ENCODE results near the gene C10orf53. TPM values are rescaled to one million over a fixed set of nuclear protein-coding genes. Genes with fewer than 3 reads are reported as not detected.
A peak's percentile ranks its signal among the peaks of the same experiment; 100 is the strongest.

Gene C10orf53
- total RNA-seq, 1 donor from 2014 or later: not detected

DNA sequence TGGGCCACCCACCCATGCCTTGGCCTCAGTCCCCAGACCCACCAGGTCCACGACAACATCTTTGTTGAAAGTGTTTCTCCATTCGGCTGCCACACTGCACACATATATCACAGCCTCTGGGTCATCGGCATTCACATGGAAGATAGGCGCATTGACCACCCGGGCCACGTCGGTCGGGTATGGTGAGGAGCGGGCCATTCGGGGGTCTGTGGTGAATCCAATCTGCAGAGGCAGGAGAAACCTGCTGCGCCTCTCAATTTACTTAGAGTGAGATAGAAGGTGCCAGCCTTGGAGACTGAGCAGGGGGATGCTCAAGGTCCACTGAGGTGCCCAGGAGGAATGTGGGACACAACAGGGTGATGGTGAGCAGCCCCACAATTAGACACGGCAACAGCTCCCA lies 66.3 kb downstream of the C10orf53 start:
- DNase-seq (ENCODE audit: low read depth): no peak

DNA sequence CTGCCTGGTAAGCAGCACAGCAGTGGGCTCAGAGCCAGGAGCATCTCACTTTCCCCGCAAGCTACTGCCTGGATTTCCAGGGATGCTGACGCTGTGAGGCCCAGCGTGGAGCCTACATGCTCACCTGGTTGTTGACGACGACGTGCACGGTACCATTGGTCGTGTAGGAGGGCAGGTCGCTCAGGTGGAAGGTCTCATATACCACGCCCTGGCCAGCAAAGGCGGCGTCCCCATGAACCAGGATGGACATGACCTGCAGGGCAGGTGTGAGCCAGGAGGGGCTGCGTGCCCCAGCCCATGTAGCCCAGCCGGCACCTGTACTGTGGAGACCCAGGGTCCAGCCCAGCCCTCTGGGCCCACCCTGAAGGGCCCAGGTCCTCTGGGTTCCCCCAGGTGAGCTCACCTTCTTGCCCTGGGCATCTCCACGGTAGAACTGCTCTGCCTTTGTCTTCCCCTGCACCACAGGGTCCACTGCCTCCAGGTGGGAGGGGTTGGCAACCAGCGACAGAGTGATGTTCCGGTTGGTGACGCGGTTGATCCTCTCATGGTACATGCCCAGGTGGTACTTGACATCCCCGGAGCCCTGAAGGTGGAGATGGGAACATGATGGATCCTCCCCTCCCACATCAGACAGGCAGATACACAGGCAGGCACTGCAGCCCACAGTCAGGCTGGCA lies 67.3 kb downstream of the C10orf53 start:
- no peaks in the 10 kb centered on the region for H3K36me3 ChIP-seq (ENCODE audit: control insufficient read depth, insufficient read depth, low read length)
- H3K27me3 ChIP-seq (ENCODE audit: control insufficient read depth, insufficient read depth, low read length): no peaks in the 10 kb centered on the region
- no peak for DNase-seq (ENCODE audit: low read depth)
- TF ChIP-seq, protein P1, sequence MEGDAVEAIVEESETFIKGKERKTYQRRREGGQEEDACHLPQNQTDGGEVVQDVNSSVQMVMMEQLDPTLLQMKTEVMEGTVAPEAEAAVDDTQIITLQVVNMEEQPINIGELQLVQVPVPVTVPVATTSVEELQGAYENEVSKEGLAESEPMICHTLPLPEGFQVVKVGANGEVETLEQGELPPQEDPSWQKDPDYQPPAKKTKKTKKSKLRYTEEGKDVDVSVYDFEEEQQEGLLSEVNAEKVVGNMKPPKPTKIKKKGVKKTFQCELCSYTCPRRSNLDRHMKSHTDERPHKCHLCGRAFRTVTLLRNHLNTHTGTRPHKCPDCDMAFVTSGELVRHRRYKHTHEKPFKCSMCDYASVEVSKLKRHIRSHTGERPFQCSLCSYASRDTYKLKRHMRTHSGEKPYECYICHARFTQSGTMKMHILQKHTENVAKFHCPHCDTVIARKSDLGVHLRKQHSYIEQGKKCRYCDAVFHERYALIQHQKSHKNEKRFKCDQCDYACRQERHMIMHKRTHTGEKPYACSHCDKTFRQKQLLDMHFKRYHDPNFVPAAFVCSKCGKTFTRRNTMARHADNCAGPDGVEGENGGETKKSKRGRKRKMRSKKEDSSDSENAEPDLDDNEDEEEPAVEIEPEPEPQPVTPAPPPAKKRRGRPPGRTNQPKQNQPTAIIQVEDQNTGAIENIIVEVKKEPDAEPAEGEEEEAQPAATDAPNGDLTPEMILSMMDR (IDR thresholded peaks at IDR 0.05; ENCODE audit: insufficient read depth, low read length, severe bottlenecking): no peak
- peak; percentile 76 for FAIRE-seq
- H3K4me3 ChIP-seq (ENCODE audit: low read depth, low read length): no peak overlapping the region

More for the DNA sequence above, 66.3 kb downstream of the C10orf53 start:
- Histone ChIP-seq H3K4me3 (ENCODE audit: low read depth, low read length) (no peak overlapping the region), H3K27me3 (ENCODE audit: control insufficient read depth, insufficient read depth, low read length) (no peaks in the 10 kb centered on the region), H3K36me3 (ENCODE audit: control insufficient read depth, insufficient read depth, low read length) (no peaks in the 10 kb centered on the region)
- FAIRE-seq: no peak
- TF ChIP-seq, protein P1 (IDR thresholded peaks at IDR 0.05; ENCODE audit: insufficient read depth, low read length, severe bottlenecking): no peak

Other genes with a start within 250 kb of the C10orf53 start
- 19.2 and 21.9 TPM in 2 replicates for gene ERCC6, start 140.5 kb upstream of the C10orf53 start, total RNA-seq
- gene SLC18A3, start 69.3 kb upstream of the C10orf53 start, total RNA-seq: not detected in 2 replicates
- not detected in 2 replicates for gene CHAT, start 65.6 kb upstream of the C10orf53 start, total RNA-seq
- 0.26 TPM in 1 of 2 replicates, not detected in the other for gene OGDHL, start 82.7 kb downstream of the C10orf53 start, total RNA-seq

All from bronchial epithelial cell (primary cell).